HG03378 (cell line): ENCODE measurements around the gene KIF7.

ENCODE experiments used
- ATAC-seq: cut with Tn5 transposase; IDR thresholded peaks from one replicate; pipeline ENCODE4 v1.9.1; 2021; ENCODE audit warnings: mild to moderate bottlenecking, moderate library complexity; ENCODE audit not compliant: unreplicated experiment

The KIF7 gene

DNA sequence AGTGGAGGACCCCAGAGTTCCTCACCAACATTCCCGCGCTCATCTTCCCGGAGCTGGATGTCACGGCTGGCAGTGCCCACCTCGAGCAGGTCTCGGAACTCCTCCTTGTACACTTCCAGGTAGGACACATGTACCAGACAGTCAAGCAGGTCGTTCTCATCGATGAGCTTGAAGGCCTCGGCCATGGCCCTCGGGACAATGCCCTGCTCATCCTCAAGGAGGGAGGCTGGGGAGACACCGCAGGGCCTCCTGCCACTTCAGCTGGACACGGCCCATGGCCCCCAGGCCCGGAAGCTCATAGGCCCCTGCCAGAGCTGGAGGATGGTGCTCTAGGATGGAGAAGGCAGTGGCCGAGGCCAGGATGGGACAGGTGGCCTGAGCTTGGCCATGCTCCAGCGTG lies 5.6 kb downstream of the KIF7 start:
- ATAC-seq: no peak

DNA sequence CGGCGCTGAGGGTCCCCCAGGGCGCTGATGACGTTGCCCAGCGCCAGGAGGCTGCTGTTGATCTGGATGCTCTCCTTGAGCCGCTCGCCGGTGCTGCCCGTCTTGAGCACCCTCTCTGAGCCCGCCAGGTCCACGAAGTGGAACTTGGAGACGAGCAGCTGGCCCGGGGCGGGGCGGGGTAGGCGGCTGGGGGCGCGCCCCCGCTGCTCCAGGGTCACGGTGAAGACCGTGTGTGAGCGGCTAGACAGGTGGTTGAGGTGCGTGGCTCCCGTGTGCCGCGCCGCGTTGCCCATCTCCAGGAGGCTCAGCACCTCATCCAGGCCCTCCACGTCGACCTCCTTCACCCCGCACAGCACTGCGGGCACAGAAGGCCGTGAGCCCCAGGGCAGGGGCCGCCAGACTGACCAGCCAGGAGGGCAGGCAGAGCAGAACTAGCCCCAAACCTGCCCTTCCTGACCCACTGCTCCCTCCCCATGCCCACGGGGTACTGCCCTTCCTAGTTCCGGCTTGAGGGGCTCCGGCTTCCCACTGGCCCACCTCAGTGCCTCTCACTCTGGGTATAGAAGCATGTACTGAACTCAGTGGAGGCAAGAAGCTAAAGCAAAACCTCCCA lies 6.1 kb downstream of the KIF7 start:
- no peak for ATAC-seq

DNA sequence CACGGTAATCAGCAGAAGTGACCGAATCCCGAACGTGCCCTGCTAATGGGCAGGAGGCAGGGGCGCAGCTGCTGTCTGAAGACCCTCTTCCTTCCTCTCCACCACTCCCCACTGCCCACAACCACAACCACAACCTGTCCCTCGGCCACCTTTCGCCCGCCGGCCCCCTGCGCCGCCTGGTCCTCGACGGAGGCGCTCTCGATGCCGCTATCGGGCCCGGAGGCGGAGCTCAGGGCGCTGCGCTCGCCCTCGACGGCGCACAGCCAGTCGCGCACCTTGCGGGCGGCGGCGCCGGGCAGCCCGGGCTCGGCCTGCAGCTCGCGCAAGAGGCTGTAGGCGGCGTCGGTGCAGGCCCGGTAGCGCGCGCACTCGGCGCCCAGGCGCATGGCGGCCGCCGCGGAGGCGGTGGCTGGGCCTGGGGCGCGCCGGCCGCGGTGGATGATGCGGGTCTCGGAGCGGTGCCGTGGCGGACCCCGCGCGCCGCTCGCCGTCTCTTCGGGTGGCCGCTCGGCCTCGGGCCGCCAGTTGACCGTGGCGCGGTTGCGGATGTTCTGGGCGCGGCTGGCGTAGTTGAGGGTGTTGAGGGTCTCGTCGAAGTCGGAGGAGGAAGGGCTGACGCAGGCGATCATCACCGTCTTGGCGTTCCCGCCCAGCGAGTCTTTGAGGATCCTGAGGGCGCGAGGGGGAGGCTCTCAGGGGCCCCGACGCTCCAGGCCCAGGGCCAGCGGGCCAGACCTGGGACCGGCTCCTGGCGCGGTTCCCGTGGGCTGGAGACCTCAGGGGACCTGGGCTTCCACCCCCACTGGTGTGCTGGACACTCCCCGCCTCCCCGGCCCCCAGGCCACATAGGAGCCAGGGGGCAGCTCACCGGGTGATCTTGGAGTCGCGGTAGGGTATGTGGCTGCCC lies 6.9 kb downstream of the KIF7 start:
- ATAC-seq: no peak

DNA sequence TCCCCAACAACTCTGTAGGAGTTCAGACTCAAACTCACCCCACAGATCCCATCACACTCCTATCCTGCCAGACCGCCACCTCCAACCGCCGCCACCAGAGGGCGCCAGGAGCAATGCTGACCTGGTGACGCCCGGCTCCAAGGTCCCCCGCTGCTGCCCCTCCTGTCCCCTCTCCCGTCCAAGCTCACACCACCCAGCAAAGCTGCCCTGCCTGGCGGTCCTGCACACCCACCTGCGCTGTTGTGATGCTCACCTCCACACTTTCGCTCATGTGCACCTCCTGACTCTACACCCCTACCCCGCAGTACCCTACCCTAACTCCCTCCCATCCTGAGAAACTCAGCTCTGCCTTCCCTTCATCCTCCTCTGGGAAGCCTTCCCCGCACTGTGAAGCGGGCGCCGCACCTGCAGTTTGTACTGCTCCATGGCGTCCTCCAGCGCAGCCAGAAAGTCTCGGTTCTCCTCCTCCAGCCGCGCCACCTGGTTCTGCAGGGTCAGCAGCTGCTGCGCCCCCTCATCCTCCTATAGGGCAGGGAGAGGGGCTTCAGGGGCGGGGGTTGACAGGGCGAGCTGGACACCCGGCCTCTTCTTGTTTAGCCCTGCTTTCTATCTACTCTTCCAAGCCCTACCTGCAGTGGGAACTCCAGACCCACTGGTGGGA lies 7.9 kb downstream of the KIF7 start:
- no peak for ATAC-seq

DNA sequence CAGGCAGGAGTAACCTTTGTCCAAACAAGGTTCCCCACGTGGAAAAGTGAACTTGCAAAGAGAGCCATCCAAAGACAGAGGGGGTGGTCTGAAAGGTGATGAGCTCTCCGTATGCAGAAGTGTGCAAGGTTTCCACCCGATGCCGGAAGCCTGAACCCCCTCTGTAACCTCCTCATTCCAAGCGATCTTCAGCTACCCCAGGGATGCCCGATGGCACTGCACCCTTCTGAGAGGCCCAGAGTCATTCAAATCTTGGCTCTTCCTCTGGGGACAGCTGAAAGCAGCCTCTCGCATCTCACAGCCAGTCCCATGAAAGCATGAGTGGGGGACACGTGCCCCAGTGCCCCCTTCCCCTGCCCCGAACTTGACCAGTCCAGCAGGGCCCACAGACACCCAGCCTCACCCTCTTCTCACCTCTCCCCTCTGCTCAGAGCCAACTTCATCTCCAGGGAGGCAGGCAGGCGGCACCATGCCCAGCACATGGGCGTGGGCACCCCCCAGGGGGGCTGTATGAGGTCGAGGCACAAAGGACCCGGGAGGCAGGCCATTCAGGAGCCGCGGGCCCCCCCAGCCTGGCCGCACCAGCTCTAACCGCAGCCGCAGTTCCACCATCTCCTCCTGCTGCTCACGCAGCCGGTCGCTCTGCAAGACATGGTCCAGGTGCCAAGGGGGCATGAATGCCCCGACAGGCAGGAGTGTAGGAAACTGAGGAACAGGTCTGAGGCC lies 8.7 kb downstream of the KIF7 start:
- no peak for ATAC-seq

DNA sequence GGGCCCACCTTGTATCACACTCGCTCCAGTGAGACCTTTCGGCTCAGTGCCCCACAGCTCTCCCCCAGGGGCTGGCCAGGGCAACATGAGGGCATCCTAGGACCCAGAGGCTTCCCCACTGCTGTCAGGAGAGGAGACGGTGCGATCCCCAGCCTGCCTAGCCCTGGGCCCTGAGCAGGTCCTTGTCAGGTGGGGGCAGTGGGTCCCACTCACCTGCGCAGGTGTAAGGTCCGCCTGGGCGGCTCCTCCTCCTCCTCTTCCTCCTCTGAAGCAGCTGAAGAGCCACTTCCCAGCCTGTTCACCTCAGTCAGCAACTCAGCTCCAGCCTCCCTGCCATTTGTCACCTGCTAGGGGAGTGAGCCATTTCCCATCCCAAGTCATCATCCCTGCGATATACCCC lies 9.6 kb downstream of the KIF7 start:
- ATAC-seq: no peak

DNA sequence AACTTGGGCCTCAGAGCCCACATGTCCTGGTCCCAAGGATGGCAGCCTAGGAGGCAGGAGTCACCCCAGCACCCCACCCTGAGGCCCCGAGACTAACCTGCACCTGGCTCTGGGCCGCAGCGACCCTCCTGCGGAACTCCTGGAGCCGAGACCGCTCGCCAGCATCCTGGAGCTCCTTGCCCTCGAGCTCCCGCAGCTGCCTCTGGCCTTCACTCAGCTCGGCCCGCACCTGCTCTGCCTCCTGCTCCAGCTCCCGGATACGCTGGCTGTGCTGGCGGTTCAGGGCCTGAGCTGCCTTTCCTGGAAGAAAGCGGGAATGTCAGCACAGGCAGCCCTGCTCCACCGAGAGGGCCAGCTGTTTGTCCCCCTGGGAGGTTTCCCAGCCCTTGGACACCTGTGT lies 13.2 kb downstream of the KIF7 start:
- ATAC-seq: no peak

DNA sequence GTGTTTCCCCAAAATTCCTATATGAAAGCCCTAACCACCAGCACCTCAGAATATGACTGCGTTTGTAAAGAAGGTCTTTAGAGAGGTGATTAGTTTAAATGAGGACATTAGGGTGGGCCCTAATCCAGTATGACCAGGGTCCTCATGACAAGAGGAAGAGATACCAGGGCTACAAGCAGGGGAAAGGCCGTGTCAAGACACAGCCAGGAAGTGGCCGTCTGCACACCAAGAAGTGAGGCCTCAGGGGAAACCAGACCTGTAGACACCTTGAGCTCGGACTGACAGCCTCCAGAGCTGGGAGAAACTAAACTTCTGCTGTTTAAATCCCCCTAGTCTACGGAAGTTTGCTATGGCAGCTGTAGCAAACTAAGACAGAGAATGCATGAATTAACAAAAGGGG lies 14.2 kb downstream of the KIF7 start:
- no peak for ATAC-seq

DNA sequence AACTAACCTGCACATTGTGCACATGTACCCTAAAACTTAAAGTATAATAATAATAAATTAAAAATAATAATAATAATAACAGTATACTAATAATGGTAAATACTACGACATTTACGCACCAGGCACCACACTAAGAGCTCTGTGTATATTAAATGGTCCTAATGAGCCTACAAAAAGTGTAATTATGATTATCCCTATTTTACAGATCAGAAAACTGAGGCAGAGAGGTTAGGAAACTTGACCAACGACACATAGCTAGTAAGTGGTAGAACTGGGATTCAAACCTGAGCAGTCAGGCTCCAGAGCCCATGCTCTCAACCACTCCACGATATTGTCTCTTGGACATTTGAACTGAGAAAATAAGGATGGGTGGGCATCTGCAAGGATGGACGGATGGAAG lies 15.0 kb downstream of the KIF7 start:
- no peak for ATAC-seq

DNA sequence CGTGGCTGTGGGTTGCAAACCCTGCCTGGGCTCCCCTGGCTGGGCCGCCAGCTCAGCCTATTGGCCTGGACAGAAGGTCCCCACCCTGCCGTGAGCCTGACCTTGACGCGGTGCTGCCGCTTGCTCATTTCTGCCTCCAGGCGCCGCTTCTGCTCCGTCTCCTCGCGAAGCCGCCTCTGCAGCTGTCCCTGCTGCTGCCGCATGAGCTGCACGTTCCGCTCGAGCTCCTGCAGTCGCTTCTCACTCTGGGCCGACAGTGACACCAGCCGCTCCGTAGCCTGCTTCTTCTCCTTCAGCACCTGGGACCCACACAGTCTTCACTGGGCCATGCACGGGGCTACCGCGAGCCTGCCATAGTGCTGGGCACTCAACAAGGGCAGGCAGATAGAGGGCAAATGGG lies 21.7 kb downstream of the KIF7 start:
- ATAC-seq: no peak

DNA sequence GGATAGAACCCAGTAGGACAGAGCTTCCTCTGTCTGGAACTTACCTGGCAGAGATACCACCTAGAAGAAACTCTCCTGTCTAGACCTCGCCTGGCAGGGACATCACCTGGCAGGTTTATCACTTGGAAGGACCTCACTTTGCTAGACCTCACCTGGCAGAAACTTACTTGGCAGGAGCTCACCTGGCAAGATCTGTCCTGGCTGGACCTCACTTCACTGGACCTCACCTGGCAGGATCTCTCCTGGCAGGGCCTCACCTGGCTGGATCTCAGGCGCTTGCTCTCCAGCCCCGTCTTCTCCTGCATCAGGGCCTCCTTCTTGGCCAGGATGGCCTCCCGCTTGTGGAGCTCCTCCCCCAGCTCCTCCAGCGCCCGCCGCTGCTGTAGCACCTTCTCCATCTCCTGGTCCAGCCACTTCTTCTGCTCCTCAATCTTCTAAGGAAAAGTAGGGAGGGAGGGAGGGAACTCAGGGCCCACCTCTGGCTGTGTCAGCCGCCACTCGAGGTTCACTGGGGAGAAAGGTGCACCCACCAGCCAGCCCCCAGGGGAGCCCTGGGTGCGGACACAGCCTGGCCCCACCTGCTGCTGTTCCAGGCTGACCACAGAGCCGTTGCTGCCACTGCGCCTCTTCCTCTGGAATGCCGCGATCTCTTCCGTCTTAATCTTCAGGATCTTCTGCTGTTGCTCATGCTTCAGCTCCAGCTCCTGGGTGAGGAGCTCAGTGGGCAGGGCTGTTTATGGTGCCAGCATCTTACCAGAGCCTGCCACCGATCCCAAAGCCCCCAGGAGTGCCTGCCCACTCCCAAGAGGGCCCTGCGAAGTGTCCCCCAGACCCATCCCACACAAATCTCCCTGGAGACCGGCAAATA lies 22.5 kb downstream of the KIF7 start:
- ATAC-seq: no peak

DNA sequence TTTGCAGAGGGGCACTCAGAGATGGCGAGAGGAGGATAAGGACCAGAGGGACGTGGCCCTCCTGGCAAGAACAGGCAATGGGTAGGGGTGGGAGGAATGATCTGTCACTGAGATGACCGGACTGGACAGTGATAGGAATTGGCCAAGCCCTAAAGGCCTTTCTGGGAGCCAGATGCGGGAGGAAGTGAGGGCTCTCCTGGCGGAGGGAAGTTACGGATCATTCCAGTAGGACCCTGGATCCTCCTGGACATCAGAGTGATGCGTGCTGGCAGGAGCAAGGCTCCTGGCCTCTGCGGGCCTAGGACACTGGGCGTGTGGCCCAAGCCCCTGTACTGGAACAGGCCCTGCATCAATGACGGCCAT lies 23.4 kb downstream of the KIF7 start:
- no peak for ATAC-seq

DNA sequence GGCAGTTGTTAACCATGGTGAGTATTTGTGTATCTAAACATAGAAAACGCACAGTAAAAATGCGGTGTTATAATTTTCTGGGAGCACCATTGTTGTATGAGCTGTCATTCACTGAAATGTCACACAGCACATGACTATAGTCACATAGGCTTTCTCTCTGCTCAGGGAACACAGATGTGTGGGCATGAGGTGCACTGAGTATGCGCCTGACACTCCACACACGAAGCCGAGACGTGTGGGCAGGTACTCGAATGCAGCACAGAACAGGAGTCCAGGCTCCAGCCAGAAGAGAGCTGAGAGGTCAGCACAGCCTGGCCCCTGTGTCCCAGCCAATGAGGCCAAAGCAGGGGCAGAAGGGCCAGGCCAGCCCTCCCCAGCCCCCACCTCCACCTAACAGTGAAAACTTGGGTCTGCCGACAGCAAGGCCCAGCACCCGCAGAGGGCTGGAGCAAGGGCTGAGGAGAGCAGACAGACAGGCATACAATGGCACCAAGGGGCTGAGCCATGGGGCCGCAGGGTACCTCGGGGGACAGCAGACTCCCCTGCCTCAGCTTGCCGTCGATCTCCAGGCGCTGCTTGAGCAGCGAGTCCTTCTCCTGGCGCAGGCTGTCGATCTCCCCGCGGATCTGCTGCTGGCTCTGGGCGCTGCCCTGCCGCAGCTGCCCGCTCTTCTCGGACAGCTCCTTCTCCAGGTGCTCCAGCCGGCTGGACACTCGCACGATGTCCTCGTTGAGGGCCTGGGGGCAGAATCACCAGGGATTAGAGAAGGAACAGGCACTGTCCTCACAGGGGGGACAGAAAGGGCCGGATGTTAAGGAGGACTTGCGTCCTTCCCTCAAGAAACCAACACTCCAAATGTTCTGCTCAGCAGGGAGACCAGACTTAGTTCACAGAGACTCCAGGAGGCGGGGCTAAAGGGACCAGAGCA lies 24.0 kb downstream of the KIF7 start:
- no peak for ATAC-seq

DNA sequence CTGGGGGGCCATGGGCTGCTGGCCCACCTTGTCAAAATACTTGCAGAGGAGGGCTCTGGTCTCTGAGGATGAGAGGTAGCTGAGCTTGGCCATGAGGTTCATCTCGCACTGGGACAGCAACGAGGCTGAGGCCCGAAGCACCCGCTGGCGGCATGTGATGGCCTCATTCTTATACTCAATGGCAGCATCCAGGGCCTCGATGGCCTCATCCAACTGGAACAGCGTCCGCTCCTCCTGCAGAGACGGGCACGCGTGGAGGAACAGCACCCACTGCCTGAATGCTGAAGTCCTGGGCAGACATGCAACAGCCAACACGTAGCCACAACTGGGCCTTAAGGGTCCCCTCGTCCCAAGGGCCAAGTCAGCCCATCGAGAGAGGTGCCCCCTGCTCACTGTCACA lies 25.0 kb downstream of the KIF7 start:
- ATAC-seq: no peak

DNA sequence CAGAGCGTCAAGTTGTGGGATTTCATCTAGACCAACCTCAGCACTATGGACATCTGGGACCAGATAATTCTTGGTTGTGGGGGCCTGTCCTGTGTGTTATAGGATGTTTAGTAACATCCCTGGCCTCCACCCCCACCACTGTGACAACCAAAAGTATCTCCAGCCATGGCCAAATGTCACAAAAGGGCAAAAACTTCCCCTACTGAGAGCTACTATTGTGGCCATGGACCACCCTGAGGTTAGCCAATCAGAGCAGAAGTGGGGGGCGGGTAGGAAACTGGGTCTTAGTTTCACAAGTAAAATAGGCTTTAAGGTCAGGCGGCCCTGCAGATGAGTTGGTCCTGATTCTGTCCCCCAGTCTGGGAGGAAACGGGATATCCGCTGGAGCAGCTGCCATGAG lies 25.4 kb downstream of the KIF7 start:
- no peak for ATAC-seq

DNA sequence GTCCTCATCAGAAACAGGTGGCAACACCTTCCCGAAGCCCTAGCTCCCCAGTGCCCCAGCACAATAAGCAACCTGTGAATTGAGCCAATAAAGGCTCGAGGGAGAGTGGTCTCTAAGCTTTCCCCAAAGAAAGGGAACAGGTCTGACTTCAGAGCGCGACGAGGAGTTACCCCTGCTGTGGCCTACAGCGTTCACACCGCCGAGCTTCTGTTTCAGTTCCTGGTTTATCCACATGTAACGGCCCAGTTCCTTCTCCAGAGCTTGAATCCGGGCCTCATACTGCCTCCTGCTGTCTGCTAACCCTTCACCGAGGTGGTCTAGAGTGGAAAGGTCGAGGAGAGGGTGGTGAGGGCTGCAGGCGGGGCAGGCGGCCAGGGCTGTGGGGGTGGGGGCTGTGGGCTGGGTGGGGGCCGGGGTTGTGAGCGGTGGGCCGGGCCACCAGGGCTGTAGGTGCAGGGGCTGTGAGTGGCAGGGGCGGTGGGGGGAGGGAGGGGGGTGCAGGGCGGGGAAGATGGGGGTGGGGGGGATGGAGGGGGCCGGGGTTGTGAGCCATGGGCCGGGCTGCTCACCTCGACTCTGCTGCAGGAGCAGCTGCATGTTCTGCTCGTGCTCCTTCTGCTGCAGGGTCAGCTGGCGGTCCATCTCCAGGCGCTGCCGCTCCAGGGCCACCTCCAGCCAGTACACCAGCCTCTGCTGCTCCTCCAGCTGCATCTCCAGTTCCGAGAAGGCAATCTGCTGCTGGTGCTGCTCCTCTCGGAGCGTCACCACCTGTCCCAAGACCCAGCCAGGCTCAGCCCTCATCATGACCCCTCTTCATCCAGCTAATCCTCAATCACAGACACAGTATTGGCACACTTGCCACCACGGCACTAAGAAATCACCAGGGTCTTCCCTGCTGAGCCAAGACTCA lies 26.2 kb downstream of the KIF7 start:
- ATAC-seq: no peak

DNA sequence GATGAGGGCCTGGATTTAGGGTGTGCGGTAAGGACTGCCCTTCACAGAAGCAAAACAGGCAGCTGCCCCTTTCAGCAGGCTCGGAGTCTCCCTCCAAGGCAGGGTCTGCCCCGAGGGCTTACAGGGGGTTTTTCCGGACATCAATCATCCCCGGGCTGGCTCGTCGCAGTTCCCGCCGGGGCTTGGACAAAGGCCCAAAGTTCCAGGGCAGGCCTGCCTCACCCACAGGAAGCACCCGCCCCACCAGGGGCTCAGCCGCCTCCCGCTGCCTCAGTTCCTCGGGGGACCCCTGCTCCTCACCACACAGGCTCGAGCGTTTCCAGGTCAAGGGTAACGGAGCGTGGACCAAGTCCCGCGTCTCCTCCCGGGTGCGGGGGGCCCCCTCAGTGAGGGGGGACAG lies 27.0 kb downstream of the KIF7 start:
- ATAC-seq: no peak

DNA sequence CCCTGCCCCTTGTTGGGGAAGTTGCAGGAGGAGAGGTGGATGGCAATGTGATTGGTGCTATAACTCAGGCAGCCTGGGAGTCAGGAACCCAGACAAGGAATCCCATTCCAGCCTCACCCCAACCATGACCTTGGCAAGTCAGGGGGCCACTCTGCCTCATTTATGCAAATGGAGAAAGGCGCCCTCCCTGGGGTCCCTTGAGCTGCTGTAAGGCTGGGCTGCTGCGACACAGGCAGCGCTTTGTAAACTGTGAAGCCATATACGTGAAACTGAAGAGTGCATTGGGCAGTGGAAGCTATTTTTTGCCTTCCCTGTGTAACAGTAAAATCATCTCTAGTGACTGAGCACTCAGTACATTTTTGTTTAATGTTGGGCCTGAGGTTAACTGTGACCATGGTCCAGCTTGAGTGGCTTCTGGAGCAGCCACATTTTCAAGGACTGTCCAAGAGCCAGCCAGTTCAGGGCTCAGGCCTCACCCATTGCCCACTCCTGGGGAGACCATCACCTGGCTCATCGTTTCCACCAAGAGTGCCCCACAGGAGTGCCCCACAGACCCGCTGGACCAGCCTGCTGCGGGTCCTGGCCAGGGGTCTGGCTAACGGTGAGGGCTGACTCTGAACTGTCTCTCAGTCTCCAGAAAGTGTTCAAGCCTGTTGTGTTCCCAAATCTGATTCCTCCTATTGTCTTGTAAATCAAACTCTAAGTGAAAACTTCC lies 27.9 kb downstream of the KIF7 start:
- no peak for ATAC-seq
